ENCODE data around the gene DNM1L.

GRCh38 chr12:32794281-32794680 is 115.2 kb downstream of the DNM1L start:
- no peak for TF ChIP-seq MTF1 (CRISPR knock-in tag; IDR thresholded peaks at IDR 0.05; ENCODE audit: borderline replicate concordance)
- TF ChIP-seq YY1 (IDR thresholded peaks at IDR 0.05; ENCODE audit: borderline replicate concordance in 1 of 3, control insufficient read depth in 1 of 3, extremely low read depth in 1 of 3, insufficient read depth in 3 of 3, insufficient read length in 1 of 3, insufficient replicate concordance in 2 of 3, low read depth in 1 of 3, low read length in 2 of 3) = no peak
- TF ChIP-seq TCF15 (CRISPR knock-in tag; IDR thresholded peaks at IDR 0.05) = no peak
- TF ChIP-seq CEBPB (tag; IDR thresholded peaks at IDR 0.05) = no peak
- TF ChIP-seq NRF1 (conservative IDR thresholded peaks at IDR 0.05 in 1 of 2, IDR thresholded peaks at IDR 0.05 in 1 of 2) = no peak
- TF ChIP-seq RAD51 (IDR thresholded peaks at IDR 0.05; ENCODE audit: borderline replicate concordance, low read depth) = no peak
- no peak for TF ChIP-seq CREM (IDR thresholded peaks at IDR 0.05; ENCODE audit: low read depth)
- no peak for TF ChIP-seq NBN (IDR thresholded peaks at IDR 0.05; ENCODE audit: low read depth)
- TF ChIP-seq, protein P1, sequence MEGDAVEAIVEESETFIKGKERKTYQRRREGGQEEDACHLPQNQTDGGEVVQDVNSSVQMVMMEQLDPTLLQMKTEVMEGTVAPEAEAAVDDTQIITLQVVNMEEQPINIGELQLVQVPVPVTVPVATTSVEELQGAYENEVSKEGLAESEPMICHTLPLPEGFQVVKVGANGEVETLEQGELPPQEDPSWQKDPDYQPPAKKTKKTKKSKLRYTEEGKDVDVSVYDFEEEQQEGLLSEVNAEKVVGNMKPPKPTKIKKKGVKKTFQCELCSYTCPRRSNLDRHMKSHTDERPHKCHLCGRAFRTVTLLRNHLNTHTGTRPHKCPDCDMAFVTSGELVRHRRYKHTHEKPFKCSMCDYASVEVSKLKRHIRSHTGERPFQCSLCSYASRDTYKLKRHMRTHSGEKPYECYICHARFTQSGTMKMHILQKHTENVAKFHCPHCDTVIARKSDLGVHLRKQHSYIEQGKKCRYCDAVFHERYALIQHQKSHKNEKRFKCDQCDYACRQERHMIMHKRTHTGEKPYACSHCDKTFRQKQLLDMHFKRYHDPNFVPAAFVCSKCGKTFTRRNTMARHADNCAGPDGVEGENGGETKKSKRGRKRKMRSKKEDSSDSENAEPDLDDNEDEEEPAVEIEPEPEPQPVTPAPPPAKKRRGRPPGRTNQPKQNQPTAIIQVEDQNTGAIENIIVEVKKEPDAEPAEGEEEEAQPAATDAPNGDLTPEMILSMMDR (IDR thresholded peaks at IDR 0.05 in 2 of 3, conservative IDR thresholded peaks at IDR 0.05 in 1 of 3; ENCODE audit: insufficient read depth in 2 of 3, low read depth in 1 of 3, low read length in 3 of 3) = no peak
- no peak for TF ChIP-seq CBX3 (IDR thresholded peaks at IDR 0.05; ENCODE audit: borderline replicate concordance in 1 of 2, low read length in 2 of 2)
- no peak for TF ChIP-seq GABPA (tag; conservative IDR thresholded peaks at IDR 0.05; ENCODE audit: low read depth)
- TF ChIP-seq EZH2 (IDR thresholded peaks at IDR 0.05; ENCODE audit: borderline replicate concordance, low read depth, low read length) = no peak
